ENCODE results near the gene UGT2A1. TPM values are rescaled to one million over a fixed set of nuclear protein-coding genes. Genes with fewer than 3 reads are reported as not detected.

The UGT2A1 gene
- not detected in 2 replicates for total RNA-seq (2012; rRNA removed)
- polyA plus RNA-seq (2012; rRNA removed), result not detected in 2 replicates
- not detected in 2 replicates for polyA plus RNA-seq (2012; cell fraction: cytosol; rRNA removed)
- not detected in 2 replicates for polyA plus RNA-seq (2012; cell fraction: nucleus; rRNA removed; ENCODE audit: low replicate concordance)
- not detected for Bru-seq, nascent RNA
- not detected for BruChase-seq, experiment 1, labeled RNA remaining after a 6-hour chase
- BruChase-seq, experiment 2, labeled RNA remaining after a 2-hour chase, result not detected
- long read RNA-seq, result 0 reads

- Histone ChIP-seq H3K36me3 (ENCODE audit: control insufficient read depth, insufficient read depth, low read length) (no peaks in the 10 kb centered on the region), H2BK120ac (ENCODE audit: low read depth, low read length) (no peak within 1 kb of the TSS), H2AK9ac (replicated peaks; ENCODE audit: low read depth, low read length, poor library complexity) (no peak within 1 kb of the TSS), H3K4me2 (ENCODE audit: low read depth, low read length) (no peak within 1 kb of the TSS), H3K4me1 (ENCODE audit: control insufficient read depth, insufficient read depth, low read length) (no peaks in the 10 kb centered on the region), H2BK5ac (ENCODE audit: low read depth, low read length, poor library complexity, severe bottlenecking) (no peak within 1 kb of the TSS), H3K14ac (replicated peaks; ENCODE audit: low read depth, low read length) (no peak within 1 kb of the TSS), H3K4me3 (ENCODE audit: insufficient read depth, low read depth, low read length) (no peak within 1 kb of the TSS), H4K91ac (ENCODE audit: insufficient read depth, low read depth, low read length) (no peak within 1 kb of the TSS), H4K20me1 (ENCODE audit: insufficient read depth, low read length) (no peaks in the 10 kb centered on the region), H2AK5ac (ENCODE audit: low read depth, low read length) (no peak within 1 kb of the TSS), H4K8ac (ENCODE audit: low read depth in 2 of 2, low read length in 2 of 2) (no peak within 1 kb of the TSS), H4K5ac (ENCODE audit: low read depth, low read length) (no peak within 1 kb of the TSS), H3K4ac (ENCODE audit: low read depth, low read length) (no peak within 1 kb of the TSS), H3K27me3 (ENCODE audit: control insufficient read depth, insufficient read depth, low read length) (no peaks in the 10 kb centered on the region), H2BK20ac (ENCODE audit: low read depth, low read length) (no peak within 1 kb of the TSS), H3K9me3 (ENCODE audit: control insufficient read depth, insufficient read depth, low read length) (0 out of 2 replicates have a peak, but pooled peaks cover 2% of the 10 kb centered on the region), H3K9me1 (ENCODE audit: insufficient read depth, low read length) (no peaks in the 10 kb centered on the region), H3K9ac (ENCODE audit: low read depth, low read length) (no peak within 1 kb of the TSS), H3K27ac (ENCODE audit: insufficient read depth, low read length) (no peak within 1 kb of the TSS), H3K79me1 (ENCODE audit: low read depth in 1 of 2, low read length in 2 of 2) (no peaks in the 10 kb centered on the region), H3K23ac (ENCODE audit: low read depth, low read length) (no peak within 1 kb of the TSS), H2AFZ (replicated peaks; ENCODE audit: low read length, poor library complexity) (no peak within 1 kb of the TSS), H3K56ac (ENCODE audit: extremely low read depth, insufficient read depth, low read length) (no peak within 1 kb of the TSS), H3K18ac (ENCODE audit: low read depth, low read length) (no peak within 1 kb of the TSS), H2BK15ac (ENCODE audit: low read depth, low read length) (no peak within 1 kb of the TSS)
- DNase-seq, result no peak
- no TSS peak for BruUV-seq (replicated peaks)
- CTCF ChIA-PET, result no interaction called here
- POLR2A ChIA-PET (ENCODE audit: unreplicated experiment), result no interaction called here
- ATAC-seq (ENCODE audit: low read depth), result no peak
- dilution Hi-C loops (cut with HindIII; ENCODE audit: low sequenced_read_pairs, unreplicated experiment), result no loop called here
- in situ Hi-C loops (cut with MboI; ENCODE audit: low sequenced_read_pairs), result no loop called here
- intact Hi-C loops (cut with micrococcal nuclease), result no loop called here
- TF ChIP-seq RAD21 (IDR thresholded peaks at IDR 0.05; ENCODE audit: low read length), result no peak
- TF ChIP-seq USF2 (IDR thresholded peaks at IDR 0.05; ENCODE audit: low read depth, low read length), result no peak
- TF ChIP-seq NFE2L2 (IDR thresholded peaks at IDR 0.05; ENCODE audit: low read depth, low read length), result no peak
- no peak for TF ChIP-seq RFX5 (IDR thresholded peaks at IDR 0.05; ENCODE audit: low read depth, low read length)
- no peak for TF ChIP-seq BHLHE40 (IDR thresholded peaks at IDR 0.05; ENCODE audit: low read depth, low read length)
- TF ChIP-seq CTCF (conservative IDR thresholded peaks at IDR 0.05; ENCODE audit: low read depth, low read length), result no peak
- TF ChIP-seq SMC3 (IDR thresholded peaks at IDR 0.05; ENCODE audit: low read depth, low read length), result no peak
- TF ChIP-seq CEBPB (IDR thresholded peaks at IDR 0.05; ENCODE audit: low read depth, low read length), result no peak
- no peak for TF ChIP-seq FOS (IDR thresholded peaks at IDR 0.05; ENCODE audit: low read depth, low read length)
- no peak for TF ChIP-seq POLR2A (IDR thresholded peaks at IDR 0.05; ENCODE audit: low read depth, low read length)
- no peak for TF ChIP-seq CHD1 (IDR thresholded peaks at IDR 0.05; ENCODE audit: low read depth, low read length)
- no peak for TF ChIP-seq MXI1 (IDR thresholded peaks at IDR 0.05; ENCODE audit: borderline replicate concordance, low read depth, low read length)
- no peak for TF ChIP-seq MAFK (IDR thresholded peaks at IDR 0.05; ENCODE audit: low read depth, low read length)
- TF ChIP-seq, protein P1, sequence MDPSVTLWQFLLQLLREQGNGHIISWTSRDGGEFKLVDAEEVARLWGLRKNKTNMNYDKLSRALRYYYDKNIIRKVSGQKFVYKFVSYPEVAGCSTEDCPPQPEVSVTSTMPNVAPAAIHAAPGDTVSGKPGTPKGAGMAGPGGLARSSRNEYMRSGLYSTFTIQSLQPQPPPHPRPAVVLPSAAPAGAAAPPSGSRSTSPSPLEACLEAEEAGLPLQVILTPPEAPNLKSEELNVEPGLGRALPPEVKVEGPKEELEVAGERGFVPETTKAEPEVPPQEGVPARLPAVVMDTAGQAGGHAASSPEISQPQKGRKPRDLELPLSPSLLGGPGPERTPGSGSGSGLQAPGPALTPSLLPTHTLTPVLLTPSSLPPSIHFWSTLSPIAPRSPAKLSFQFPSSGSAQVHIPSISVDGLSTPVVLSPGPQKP (IDR thresholded peaks at IDR 0.05; ENCODE audit: borderline replicate concordance, low read depth, low read length), result no peak
- TF ChIP-seq MAZ (IDR thresholded peaks at IDR 0.05; ENCODE audit: borderline replicate concordance, low read depth, low read length), result no peak
- TF ChIP-seq RCOR1 (IDR thresholded peaks at IDR 0.05; ENCODE audit: insufficient replicate concordance, low read length), result no peak
- no CpG with 5 or more reads among the region's 1 CpG for WGBS, 2 experiments (ENCODE audit: extremely low coverage in 2 of 2, insufficient read length in 1 of 2)
Observed at GRCh38 chr4:69653147-69653546, at the start of gene UGT2A1. UGT2A1 (minus strand) TSS chr4:69653247; CDS start chr4:69647644, 5,603 bp downstream.
